Effector CD8-positive, alpha-beta T cell (primary cell): ENCODE data around the gene PLA2G2C.

ENCODE experiments used
- DNase-seq: peaks from one replicate; lab custom pipeline; 2025; lab: John Stamatoyannopoulos, UW

Gene PLA2G2C

DNA sequence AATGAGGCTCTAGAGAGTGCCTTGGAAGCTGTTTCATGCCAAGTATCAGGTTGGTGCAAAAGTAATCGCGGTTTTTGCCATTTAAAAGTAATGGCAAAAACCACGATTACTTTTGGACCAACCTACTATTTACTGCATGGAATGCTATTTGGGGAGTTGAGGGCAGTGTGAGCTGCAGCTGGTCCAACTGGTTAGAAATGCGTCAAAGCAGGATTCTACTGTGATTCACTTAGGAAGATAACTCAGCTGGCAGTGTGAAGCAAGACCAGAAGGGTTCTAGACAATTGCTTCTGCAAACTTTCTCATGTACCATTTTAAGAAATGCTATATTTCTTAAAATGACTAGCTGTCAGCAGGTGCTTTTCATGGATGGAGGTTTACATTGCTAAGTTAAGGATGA, 21.2 kb upstream of the PLA2G2C start:
- no peak for DNase-seq

DNA sequence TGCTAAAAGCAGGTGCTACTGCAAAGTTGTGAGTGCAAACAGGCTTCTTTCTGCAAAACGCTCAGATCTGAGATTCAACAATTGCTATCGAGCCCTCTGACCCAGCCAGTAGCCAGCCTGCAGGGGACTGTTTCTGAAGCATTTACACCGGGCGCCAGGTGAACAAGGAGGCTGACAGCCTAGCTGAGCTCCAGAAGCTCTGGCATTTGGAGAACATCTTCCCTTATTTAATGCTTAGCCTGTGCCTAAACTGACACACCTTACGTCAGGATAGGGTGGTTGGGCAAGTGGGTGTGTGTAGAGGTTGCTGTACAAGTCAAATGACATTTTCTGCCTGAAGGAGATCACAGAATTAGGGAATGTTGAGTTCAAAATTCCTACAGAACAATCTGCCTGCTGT, 15.8 kb upstream of the PLA2G2C start:
- no peak for DNase-seq

DNA sequence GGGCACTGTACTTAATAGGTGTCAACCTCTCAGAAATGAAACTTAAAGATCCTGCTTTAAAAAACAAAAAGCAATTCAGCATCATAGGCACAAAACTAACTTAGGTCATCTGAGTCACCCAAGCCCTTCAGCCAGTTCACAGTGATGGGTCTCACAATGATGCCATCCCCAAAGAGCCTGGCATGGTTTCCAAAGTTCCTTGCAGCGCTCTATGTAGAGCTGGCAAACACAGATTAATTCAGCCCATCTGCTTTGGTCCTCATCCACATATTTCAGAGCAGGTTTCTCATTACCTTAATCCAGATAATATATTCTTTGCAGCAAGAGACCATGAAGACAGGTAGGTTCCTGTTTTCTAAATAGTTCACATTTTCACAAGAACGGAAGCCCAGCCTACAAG, 14.6 kb upstream of the PLA2G2C start:
- no peak for DNase-seq

DNA sequence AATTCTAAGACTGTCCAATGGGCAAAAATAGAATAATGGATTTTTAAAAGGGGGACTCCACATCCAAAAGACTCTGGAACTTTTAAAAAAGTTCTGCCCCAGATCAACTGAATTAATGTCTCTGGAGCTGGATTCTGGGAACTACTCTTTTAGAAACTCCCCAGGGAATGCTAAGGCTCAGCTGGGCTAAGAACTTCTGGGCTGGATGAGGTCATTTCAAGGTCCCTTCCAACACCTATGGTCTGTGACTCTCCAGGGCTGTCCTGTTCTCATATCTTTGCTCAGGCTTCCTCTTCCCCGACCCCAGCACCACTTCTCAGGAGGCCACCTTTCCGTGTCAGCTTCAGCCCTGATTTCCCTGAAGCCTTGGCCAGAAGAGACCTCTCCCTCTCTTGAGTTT, 13.5 kb upstream of the PLA2G2C start:
- DNase-seq = no peak

DNA sequence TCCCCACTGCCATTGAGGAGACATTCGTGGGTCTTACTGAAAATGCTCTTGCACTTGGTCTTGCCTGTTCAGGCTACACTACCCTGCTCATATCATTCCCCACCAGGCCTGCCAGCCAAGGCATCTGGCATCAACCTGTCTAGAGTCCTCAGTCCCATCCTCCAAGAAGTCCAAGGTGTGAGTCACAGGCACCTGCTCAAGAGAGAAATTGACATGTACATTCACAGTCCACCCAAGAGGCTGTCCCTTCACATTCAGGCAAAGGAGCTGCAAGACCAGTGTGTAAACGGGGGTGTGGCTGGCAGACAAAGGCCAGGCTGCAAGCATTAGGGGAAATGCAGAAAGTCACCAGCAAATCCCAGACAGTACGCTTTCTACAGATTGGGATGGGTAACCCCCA, 13.1 kb upstream of the PLA2G2C start:
- no peak for DNase-seq

DNA sequence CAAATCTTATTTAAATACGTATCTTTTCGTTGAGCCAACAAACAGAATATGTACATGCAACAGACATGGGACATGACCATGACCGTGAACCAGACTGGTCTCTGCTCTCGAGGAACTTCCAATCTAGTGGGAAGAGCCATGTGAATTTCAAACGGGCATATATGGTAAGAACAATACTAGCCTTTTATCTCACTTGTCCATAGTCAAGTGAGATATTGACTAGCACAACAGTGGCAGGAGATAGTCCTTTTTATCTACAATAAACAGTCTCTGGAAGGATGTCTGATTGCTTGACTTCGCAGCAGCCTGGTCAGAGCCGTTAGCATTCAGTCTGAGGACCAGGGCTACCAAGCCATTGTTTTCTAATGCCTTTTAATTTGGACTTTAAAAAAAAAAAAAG, 12.6 kb upstream of the PLA2G2C start:
- DNase-seq = no peak

DNA sequence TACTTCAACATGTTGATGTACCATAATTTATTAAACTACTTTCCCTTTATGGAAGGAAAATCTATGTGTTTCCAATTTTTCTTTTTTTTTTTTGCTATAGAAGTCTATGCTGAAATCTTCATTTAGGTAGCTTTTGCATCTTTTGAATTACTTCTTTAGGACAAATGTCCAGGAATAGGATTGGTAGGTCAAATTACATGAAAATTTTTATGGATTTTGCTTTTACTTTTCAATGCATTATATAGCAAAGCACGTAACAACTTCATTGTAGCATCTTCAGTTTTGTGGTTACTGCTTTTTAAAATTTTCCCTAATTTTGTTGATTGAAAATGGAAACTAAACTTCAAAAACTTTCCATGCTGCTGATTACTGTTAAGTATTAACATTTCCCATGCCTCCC, 12.0 kb upstream of the PLA2G2C start:
- no peak for DNase-seq

DNA sequence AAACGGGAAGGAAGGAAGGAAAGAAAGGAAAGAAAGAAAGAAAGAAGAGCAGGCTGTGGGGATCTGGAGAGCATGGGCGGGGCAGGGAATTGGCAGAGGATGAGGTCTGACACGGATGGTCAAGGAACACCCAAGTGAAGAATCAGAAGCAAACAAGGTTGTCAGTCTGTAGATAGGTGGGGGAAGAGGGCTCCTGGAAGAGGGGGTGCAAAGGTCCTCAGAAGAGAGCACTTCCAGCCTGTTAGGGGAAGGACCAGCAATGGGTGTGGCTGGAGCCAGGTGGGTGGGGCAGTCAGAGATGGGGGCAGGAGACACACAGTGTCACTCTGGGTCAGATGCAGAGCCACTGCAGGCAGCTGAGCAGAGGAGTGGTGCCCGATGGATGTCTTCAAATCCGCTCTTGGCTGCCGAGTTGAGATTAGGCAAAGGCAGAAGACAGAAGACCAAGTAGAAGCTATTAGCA, 11.0 kb upstream of the PLA2G2C start:
- no peak for DNase-seq

DNA sequence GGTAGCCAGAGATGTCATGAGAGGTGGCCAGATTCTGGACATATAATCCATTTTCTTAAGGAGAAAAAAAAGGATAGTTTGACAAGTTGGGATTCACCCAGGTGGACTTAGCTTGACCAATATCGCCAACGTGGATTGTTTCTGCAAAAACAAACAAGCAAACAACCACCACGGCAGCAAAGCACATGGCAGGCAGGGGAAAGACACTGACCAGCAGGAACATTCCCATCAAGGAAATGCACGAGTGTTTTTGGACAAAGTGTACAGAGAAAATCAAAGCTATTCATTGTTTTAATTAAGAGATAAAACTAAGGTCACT, 9.1 kb upstream of the PLA2G2C start:
- no peak for DNase-seq

DNA sequence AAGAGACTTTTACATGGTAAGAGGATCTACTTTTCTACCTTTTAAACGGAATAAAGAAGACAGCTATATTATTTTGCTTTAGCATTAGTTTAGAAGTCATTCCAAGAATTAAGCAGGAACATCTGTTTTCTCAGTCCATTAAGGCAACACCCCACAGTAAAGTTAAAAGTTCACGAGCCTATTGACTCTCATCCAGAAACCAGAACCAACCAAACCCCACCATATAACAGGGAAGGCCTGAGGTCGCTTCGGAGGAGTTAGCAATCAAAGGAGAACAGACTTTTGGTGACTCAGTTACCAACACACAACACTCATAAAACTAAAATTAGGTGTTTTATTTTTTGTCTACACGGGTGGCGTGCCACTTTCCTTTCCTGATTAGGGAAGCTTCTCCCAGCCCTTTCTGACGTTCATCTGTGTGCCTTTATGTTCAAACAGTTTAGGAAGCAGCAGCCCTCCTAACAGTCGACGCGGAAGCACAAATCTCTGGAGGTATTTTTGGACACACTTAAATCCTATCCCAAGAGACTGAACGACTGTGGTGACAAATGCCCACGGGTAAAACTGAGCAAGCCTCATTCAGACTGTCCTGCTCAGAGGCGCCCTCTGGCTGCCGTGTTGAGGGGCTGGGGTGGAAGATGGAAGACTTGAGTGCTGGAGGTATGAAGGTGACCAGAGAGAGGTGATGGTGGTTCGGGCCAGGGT, 8.6 kb upstream of the PLA2G2C start:
- peak; percentile 43 for DNase-seq

DNA sequence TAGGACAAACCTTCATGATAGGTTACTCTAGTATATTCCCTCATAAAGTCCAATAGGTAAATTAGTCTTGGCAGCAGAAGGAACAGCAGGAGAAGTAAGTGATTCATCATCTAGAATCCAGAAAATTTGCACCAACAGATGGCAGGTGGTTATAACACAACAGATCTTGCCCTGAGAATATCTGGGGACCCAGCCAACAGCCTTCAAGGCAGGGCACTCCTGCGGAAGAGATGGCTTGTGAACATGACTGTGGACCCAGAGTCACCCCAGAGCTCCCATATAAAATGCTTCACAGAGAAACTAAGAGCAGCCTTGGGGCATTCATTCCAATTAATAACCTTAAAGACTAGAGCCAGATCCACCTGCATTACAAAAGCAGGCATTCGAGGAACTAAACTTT, 7.9 kb upstream of the PLA2G2C start:
- no peak for DNase-seq

DNA sequence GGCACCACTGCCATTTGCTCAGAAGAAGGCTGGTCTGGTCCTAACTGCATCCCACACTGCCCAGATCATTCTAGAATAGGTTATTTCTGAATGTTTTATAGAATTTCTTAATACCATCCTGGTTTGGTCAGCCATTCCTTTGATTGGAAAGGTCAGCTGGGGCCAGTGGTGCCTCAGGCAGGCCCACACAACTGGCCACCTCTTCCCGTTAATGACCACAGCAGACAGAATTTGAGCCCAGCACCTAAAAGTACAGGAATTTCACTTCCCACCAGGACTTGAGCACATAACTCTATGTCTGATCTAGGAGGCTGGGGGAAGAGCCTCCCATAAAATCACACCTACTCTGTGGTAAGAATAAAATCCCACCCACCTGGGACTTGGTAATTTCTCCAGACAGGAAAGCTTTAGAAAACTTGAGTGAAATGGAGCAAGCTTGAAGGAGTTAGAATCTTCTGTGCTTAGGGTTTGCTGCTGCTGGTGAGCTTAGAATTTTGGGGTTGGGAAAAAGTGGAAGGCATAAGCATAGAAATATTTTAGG, 6.6 kb upstream of the PLA2G2C start:
- DNase-seq = no peak

DNA sequence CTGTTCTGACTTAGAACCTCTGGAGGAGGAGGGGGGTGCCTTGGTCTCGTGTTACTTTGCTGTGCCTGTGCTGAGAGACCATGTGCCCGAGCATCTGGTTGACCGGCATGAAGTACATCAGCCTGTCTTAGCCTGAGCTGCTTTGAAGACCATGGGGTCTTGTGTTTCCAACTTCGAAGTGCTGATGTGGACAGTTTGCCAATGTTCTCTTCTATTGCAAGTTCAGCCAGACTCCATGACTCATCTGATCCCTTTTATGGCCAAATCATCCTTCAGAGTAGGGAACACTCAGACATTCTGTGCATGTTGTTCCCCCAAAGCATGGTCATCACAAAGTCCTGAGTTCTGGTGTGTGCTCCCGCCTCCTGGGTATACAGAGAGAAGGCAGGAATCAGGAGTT, 6.0 kb upstream of the PLA2G2C start:
- no peak for DNase-seq

DNA sequence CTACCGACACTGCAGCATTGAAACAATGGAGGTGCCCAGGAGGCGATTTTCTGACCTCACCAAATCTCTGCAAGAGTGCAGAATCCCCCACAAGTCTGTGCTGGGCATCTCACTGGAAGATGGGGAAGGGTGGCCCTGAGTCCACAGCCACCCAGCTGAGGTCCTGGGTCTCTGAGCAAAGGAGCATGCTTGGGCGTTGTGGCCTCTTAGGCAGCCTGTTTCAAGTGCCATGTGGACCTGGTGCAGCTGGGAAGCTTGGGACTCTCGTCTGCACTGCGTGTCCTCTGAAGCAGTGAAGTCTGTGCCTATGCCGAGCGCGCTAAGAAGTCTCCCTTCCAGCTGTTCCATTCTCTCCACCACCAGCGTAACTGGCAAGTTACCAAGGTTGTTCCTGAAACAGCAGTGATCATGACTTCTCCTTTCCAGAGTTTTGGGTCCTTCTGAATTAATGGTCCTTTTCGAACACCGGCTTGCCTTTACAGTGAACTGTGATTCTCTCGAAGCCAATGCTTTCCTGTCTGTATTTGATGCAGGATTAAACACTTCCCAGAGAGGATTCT, 5.0 kb upstream of the PLA2G2C start:
- DNase-seq = no peak

DNA sequence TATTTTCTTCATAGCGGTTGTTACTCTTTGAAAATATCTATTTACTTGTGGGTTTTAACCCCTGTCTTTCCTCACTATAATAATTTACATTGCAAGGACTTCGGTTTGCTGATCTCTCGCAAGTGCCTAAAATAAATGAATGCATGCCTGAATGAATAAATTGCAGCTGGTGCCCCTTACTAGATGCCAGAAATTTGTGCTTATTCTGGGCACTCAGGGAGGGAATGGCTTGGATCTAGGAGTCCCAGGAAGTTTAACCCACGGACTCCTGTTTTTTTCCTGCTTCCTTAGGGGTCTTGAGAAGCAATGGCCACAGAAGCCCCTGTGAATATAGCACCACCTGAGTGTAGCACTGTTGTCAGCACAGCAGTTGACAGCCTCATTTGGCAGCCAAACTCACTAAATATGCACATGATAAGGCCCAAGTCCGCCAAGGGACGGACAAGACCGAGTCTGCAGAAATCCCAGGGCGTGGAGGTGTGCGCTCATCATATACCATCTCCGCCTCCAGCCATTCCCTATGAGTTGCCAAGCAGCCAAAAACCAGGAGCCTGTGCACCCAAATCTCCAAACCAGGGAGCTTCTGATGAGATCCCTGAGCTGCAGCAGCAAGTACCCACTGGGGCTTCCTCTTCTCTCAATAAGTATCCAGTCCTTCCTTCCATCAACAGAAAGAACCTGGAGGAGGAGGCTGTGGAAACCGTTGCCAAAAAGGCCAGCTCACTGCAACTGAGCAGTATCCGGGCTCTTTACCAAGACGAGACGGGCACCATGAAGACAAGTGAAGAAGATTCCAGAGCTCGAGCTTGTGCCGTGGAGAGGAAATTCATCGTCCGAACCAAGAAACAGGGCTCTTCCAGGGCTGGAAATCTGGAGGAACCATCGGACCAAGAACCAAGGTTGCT, 4.2 kb upstream of the PLA2G2C start:
- no peak for DNase-seq

DNA sequence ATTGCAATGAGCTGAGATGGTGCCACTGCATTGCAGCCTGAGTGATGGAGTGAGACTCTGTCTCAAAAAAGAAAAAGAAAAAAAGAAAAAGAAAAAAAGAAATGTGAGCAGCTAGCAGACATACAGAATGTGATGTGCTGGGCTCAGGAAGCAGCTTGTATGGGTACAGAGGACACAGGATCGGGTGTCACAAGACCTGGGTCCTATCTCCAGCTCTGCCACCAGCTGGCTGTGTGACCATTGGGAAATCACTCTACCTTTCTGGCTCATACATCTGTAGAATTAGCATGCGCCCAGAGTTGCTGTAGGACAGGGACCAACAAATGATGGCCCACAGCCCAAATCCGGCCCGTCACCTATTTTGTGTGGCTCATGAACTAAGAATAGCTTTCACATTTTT, 3.3 kb upstream of the PLA2G2C start:
- no peak for DNase-seq

DNA sequence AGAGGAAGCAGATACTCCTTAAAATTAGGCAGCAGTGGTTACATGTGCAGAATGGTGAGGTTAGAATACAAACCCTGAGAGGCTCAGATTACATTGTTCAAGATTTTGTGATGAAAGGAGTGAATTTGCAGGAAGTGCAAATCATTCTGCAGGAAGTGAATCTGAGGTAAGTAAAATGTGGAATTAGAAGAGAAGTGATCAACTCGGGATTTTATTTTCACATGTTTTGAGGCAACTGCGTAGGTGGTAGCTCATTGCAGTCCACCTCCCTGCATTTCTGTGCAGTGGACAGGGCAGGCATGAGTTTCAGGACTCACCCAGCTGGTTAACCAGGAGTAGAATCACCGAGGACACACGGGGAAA, 2.1 kb upstream of the PLA2G2C start:
- no peak for DNase-seq

DNA sequence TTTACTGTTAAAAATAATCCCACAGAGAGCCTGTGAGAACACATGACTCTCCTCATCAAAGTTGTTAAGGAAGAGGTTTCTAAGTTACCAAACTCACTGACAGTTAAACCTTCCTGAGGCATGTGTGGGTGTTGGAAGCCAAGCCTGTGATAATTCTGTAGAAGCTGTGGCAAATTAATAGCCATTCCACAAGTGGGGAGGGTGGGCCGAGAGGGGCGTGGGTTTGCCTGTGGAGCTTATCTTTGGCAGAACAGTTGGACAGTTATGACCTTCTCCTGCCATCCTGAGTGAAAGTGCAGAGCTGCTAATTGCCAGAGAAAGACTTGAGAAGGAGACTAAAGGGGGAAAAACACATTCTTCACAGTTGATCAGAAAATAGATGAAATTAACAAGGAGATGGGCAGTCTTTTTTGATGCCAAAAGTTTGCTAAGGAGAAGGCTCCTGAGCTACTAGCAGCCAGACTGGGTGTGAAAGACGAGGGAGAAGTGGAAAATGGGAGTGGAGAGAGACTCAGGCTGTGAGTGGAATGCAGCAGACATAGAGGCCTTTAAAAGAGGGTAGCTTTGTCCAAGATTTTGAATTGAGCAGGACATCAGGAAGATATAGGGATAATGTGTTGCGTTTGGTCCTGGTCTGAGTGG, 1.6 kb upstream of the PLA2G2C start:
- DNase-seq = no peak

DNA sequence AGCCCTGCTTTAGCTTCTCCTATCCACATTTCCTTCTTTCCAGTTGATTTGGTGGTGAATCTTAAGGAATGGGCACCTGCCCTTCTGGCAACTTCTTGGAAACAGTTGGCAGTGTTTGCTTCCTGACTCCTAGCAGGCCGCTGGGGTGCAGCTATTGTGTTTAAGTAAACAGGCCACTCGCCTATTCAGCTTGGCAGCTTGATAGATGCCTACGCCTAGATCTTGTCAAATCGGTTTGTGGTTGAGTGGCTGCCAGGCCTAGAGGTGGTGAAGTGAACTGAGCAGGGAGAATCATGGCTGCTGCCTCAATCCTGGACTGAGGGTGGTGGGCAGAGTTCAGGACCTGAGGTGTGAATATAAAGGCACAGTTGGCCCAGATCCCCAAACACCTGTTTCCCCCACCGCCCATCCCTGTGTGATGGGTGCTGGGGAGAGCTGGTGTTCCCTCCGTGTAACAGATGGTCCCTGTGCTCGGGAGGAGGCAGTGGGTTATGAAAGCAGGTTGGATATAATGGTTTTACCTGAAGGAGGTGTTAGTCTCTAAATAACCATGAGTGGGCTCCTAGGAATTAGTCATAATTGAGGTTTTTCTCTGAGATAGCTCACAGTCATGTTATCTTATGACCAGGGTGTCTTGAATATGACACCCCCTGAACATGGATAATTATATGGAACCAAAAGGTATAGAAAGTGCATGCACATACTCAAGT, 940 bp upstream of the PLA2G2C start:
- DNase-seq = no peak

DNA sequence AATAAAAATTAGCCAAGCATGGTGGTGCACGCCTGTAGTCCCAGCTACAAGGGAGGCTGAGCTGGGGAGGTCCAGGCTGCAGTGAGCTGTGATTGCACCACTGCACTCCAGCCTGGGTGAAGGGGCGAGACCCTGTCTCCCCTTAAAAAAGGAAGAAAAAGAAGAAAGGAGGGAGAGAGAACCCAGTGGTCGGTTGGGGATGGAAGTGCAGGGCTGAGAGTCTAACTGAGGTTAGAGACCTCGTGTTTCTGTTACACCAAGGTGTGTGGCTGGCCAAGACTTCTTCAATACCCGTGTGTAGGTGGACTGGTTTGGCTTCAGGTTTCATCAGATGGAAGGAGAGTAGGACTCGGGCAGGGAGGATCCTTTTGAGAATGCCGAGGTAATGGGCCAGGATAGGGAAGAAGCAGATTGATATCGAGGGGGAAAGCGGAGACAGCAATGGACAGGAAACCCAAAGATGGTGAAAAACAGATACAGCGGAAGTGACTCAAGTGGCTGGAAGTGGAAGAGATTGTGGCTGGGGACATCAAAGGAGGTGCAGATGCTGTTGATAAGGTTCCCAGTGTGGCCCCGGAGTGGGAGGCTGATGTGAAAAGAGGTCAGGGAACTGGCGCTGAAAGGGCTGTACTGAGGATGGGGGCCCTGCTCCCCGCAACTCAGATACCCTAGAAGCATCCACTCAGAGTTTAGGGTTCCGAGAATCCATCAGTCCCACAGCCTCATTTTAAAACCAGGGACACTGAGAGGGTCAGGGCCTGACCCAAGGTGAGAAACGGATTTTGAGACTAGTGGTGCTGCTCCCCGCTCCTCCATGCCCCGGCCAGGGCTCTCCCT, 1.1 kb downstream of the PLA2G2C start:
- DNase-seq = no peak

DNA sequence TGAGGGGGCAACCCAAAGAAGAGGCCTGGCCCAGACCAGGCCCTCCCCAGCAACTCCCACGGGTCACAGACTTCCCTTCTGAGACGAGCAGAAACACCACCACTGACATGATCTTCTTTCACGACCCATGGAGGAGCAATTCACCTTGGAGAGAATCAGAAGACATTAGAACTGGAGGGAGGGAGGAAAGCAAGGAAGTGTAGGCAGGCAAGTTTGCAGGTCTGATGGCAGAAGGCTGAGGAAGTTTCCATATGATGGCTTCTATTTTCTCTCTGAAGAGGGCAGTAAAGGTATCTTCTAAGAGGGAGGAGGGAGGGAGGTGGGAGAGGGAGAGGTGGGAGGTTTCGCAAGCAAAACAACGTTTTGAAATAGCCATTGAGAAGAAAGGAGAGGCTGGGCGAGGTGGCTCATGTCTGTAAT, 1.8 kb downstream of the PLA2G2C start:
- no peak for DNase-seq
